OCI-LY3 (cell line): ENCODE data around the gene F5.
"Not testable (repeated sequence)": the region's sequence is repeated elsewhere in the genome, so short reads cannot be mapped to it uniquely, and the experiment has no call there.

Source experiments
- H2AFZ ChIP-seq: fragments of 200-600, 300-600 bp; shearing (Covaris generic); 2 replicates; pipeline ENCODE4 v1.6.0; 2014; ENCODE audit warnings: antibody characterized with exemption, low read depth, low read length
- H3K27ac ChIP-seq: fragments of 200-600, 300-600 bp; sonication (generic); 2 replicates; pipeline ENCODE4 v1.5.1; 2014; ENCODE audit warnings: mild to moderate bottlenecking, low read length, moderate library complexity, mixed read lengths
- H3K27me3 ChIP-seq: fragments of 200-600, 300-600 bp; sonication (generic); 2 replicates; pipeline ENCODE4 v1.6.1; 2014; ENCODE audit warnings: low read depth, low read length, mixed read lengths
- H3K36me3 ChIP-seq: fragments of 200-600, 300-600 bp; sonication (generic); replicated peaks from 2 replicates; pipeline ENCODE3; 2014; ENCODE audit warnings: low read depth, low read length, mixed read lengths
- H3K4me1 ChIP-seq: fragments of 300-600, 200-600 bp; sonication (generic); 2 replicates; pipeline ENCODE4 v1.6.1; 2014; ENCODE audit warnings: low read length, mixed read lengths
- H3K4me2 ChIP-seq: fragments of 200-600, 300-600 bp; sonication (generic); 2 replicates; pipeline ENCODE4 v1.6.1; 2014; ENCODE audit warnings: low read length, mixed read lengths
- H3K4me3 ChIP-seq: fragments of 300-600, 200-600 bp; sonication (generic); 2 replicates; pipeline ENCODE4 v1.5.1; 2014; ENCODE audit warnings: antibody characterized with exemption, mild to moderate bottlenecking, low read length, moderate library complexity
- H3K79me2 ChIP-seq: fragments of 300-600, 200-600 bp; shearing (Covaris generic); 2 replicates; pipeline ENCODE4 v1.6.1; 2014; ENCODE audit warnings: mild to moderate bottlenecking, low read length, mixed read lengths
- H3K9ac ChIP-seq: fragments of 300-600, 200-600 bp; shearing (Covaris generic); 2 replicates; pipeline ENCODE4 v1.6.0; 2014; ENCODE audit warnings: mild to moderate bottlenecking, low read length, moderate library complexity
- H3K9me3 ChIP-seq: fragments of 200-600, 300-600 bp; shearing (Covaris generic); 2 replicates; pipeline ENCODE4 v1.6.1; 2014; ENCODE audit warnings: low read length, mixed read lengths; ENCODE audit not compliant: insufficient read depth
- H4K20me1 ChIP-seq: fragments of 200-600, 300-600 bp; sonication (generic); 2 replicates; pipeline ENCODE4 v1.6.1; 2016; ENCODE audit warnings: low read length, mixed read lengths; ENCODE audit not compliant: insufficient read depth
- EZH2phosphoT487 ChIP-seq: fragments of 200-600 bp; shearing (Covaris generic); IDR thresholded peaks from 2 replicates; pipeline ENCODE4 v1.6.1; 2018; ENCODE audit warnings: antibody characterized with exemption, mixed run types, low read depth
- TF ChIP-seq, protein P1 (sequence below): fragments of 200-600, 300-600 bp; sonication (generic); IDR thresholded peaks from 2 replicates; pipeline ENCODE4 v1.5.1; 2014; ENCODE audit warnings: antibody characterized with exemption, low read length, low read depth

The F5 gene

DNA sequence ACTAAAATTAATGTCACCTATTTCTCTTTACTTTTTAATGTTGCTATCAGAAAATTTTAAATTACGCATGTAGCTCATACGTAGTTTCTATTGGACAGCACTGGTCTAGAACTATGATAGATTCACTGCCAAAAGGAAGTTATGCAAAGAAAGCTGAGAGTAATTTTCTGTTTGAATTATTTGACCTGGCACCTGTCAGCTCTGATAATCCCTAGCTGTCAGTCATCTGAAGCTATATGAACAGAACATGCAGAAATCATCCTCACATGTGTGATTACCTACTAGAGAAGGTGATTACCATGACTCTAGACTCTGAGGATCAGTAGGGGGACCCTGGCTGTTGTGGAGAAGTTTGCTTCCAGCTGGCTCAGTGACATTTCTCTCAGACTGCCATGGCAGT, 40.8 kb downstream of the F5 start:
- H3K4me3 ChIP-seq: no peak overlapping the region
- peak overlapping the region; percentile 17; the same call in 1 of the 2 replicates for H3K27ac ChIP-seq
- no peak overlapping the region for H3K4me2 ChIP-seq
- no peak for TF ChIP-seq EZH2phosphoT487
- TF ChIP-seq, protein P1, sequence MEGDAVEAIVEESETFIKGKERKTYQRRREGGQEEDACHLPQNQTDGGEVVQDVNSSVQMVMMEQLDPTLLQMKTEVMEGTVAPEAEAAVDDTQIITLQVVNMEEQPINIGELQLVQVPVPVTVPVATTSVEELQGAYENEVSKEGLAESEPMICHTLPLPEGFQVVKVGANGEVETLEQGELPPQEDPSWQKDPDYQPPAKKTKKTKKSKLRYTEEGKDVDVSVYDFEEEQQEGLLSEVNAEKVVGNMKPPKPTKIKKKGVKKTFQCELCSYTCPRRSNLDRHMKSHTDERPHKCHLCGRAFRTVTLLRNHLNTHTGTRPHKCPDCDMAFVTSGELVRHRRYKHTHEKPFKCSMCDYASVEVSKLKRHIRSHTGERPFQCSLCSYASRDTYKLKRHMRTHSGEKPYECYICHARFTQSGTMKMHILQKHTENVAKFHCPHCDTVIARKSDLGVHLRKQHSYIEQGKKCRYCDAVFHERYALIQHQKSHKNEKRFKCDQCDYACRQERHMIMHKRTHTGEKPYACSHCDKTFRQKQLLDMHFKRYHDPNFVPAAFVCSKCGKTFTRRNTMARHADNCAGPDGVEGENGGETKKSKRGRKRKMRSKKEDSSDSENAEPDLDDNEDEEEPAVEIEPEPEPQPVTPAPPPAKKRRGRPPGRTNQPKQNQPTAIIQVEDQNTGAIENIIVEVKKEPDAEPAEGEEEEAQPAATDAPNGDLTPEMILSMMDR: no peak
- no peaks in the 10 kb centered on the region for H3K9me3 ChIP-seq
- no peaks in the 10 kb centered on the region for H3K27me3 ChIP-seq
- peaks cover 22% of the 10 kb centered on the region; the same call in 1 of the 2 replicates for H4K20me1 ChIP-seq
- H2AFZ ChIP-seq: no peak overlapping the region
- peaks cover 28% of the 10 kb centered on the region for H3K4me1 ChIP-seq
- H3K9ac ChIP-seq: no peak overlapping the region
- H3K79me2 ChIP-seq: peaks cover 71% of the 10 kb centered on the region
- H3K36me3 ChIP-seq: peaks cover 82% of the 10 kb centered on the region

- Histone ChIP-seq H3K9me3 (no peaks in the 10 kb centered on the region), H3K27ac (peak overlapping the region; percentile 29), H3K36me3 (peaks cover 87% of the 10 kb centered on the region), H3K4me2 (no peak overlapping the region), H3K4me3 (no peak overlapping the region), H3K79me2 (peaks cover 70% of the 10 kb centered on the region), H3K9ac (no peak overlapping the region), H4K20me1 (peaks cover 6% of the 10 kb centered on the region; the same call in 1 of the 2 replicates), H3K27me3 (no peaks in the 10 kb centered on the region), H2AFZ (no peak overlapping the region), H3K4me1 (peaks cover 24% of the 10 kb centered on the region)
- no peak for TF ChIP-seq EZH2phosphoT487
- TF ChIP-seq, protein P1: no peak
Measured at GRCh38 chr1:169538998-169539871, 47.0 kb downstream of the F5 start.

GRCh38 chr1:169534653-169535052, 51.6 kb downstream of the F5 start:
- Histone ChIP-seq H3K4me3 (0 out of 2 replicates have a peak overlapping the region, but pooled peaks have one; percentile 5), H2AFZ (no peak overlapping the region), H3K4me1 (peaks cover 65% of the 10 kb centered on the region), H3K79me2 (peaks cover 72% of the 10 kb centered on the region), H3K9ac (peak overlapping the region; percentile 51; the same call in 1 of the 2 replicates), H3K27ac (peak overlapping the region; percentile 95), H3K9me3 (no peaks in the 10 kb centered on the region), H3K36me3 (peaks cover 80% of the 10 kb centered on the region), H3K27me3 (no peaks in the 10 kb centered on the region), H4K20me1 (peaks cover 6% of the 10 kb centered on the region; the same call in 1 of the 2 replicates), H3K4me2 (peak overlapping the region; percentile 33)
- TF ChIP-seq EZH2phosphoT487: no peak
- TF ChIP-seq, protein P1: no peak

GRCh38 chr1:169533528-169534190, 52.6 kb downstream of the F5 start:
- peak overlapping the region; percentile 83 for H3K4me2 ChIP-seq
- not testable (repeated sequence) for H4K20me1 ChIP-seq, H2AFZ ChIP-seq, H3K9me3 ChIP-seq, H3K27me3 ChIP-seq
- peaks cover 70% of the 10 kb centered on the region for H3K79me2 ChIP-seq
- H3K4me3 ChIP-seq: peak overlapping the region; percentile 28
- peaks cover 80% of the 10 kb centered on the region for H3K36me3 ChIP-seq
- H3K9ac ChIP-seq: peak overlapping the region; percentile 68
- H3K27ac ChIP-seq: peak overlapping the region; percentile 95
- H3K4me1 ChIP-seq: peaks cover 69% of the 10 kb centered on the region
